ENCODE measurements around the gene ZBTB39.
A peak's percentile ranks its signal among the peaks of the same experiment; 100 is the strongest.
"Not testable (repeated sequence)": the region's sequence is repeated elsewhere in the genome, so short reads cannot be mapped to it uniquely, and the experiment has no call there.

The ZBTB39 gene, protein sequence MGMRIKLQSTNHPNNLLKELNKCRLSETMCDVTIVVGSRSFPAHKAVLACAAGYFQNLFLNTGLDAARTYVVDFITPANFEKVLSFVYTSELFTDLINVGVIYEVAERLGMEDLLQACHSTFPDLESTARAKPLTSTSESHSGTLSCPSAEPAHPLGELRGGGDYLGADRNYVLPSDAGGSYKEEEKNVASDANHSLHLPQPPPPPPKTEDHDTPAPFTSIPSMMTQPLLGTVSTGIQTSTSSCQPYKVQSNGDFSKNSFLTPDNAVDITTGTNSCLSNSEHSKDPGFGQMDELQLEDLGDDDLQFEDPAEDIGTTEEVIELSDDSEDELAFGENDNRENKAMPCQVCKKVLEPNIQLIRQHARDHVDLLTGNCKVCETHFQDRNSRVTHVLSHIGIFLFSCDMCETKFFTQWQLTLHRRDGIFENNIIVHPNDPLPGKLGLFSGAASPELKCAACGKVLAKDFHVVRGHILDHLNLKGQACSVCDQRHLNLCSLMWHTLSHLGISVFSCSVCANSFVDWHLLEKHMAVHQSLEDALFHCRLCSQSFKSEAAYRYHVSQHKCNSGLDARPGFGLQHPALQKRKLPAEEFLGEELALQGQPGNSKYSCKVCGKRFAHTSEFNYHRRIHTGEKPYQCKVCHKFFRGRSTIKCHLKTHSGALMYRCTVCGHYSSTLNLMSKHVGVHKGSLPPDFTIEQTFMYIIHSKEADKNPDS

GRCh38 chr12:57005980-57006808 lies at the start of gene ZBTB39:
Gene ZBTB39 (minus strand): TSS chr12:57006546. CDS start chr12:57004917, 1,629 bp downstream.
- H3K4me3 ChIP-seq (ENCODE audit: low read depth, low read length) = peak within 1 kb of the TSS; percentile 78

DNA sequence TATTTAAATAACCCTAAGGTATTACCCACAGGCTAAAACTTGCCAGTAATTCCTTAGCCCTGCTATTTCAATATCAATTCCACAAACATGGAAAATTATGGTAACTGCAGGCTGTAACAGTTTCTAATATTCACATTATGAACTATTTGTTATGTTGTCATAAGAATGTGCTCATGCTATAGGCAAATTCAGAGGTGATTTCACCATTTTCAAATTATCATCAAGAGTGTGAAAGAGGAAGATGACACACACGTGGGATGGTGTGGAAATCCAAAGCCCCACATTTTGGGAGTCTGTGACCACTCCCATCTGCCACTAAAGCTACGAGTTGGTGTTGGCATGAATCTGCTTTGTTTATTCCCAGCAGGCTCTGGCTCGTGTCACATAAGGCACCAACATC lies 49.5 kb upstream of the ZBTB39 start:
- H3K4me3 ChIP-seq (ENCODE audit: low read depth, low read length) = no peak overlapping the region

DNA sequence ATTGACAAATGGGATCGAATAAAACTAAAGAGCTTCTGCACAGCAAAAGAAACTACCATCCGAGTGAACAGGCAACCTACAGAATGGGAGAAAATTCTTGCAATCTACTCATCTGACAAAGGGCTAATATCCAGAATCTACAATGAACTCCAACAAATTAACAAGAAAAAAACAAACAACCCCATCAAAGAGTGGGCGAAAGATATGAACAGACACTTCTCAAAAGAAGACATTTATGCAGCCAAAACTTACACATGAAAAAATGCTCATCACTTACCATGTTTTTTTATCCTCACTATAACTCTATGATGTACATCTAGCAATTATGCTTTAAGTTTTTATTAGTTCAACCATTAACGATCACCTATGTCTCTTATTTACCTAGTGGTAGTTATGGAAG lies 47.6 kb upstream of the ZBTB39 start:
- not testable (repeated sequence) for H3K4me3 ChIP-seq (ENCODE audit: low read depth, low read length)

GRCh38 chr12:57053146-57053545 lies 46.8 kb upstream of the ZBTB39 start:
- not testable (repeated sequence) for H3K4me3 ChIP-seq (ENCODE audit: low read depth, low read length)

DNA sequence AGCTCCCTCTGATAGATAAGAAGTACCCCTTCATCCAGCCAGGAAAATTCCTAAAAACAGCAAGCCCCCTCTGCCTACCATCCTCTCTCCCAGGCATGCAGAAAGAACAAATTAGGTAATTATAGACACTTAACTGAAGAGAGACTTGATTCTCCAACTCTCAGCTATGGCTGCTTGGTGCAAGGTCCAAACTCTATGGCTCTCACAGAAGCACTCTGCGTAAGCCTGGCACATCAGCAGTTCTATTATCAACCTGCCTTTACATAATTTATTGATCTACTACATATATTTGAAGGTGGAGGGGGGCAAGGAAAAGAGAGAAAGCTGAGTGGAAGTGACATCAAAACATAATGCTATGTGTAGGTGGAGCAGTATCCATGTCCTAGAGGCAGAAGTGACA lies 44.7 kb upstream of the ZBTB39 start:
- no peak overlapping the region for H3K4me3 ChIP-seq (ENCODE audit: low read depth, low read length)

GRCh38 chr12:57049890-57050289 lies 43.5 kb upstream of the ZBTB39 start, which contains the start of gene MYO1A:
Gene MYO1A (minus strand): TSS chr12:57050129. CDS start chr12:57048323, 1,806 bp downstream.
- H3K4me3 ChIP-seq (ENCODE audit: low read depth, low read length) = no peak within 1 kb of the TSS

- H3K4me3 ChIP-seq (ENCODE audit: low read depth, low read length) = no peak overlapping the region
Observed at GRCh38 chr12:57049119-57049446, 42.7 kb upstream of the ZBTB39 start.

- H3K4me3 ChIP-seq (ENCODE audit: low read depth, low read length) = no peak overlapping the region
Observed at GRCh38 chr12:57048423-57049118, 42.2 kb upstream of the ZBTB39 start.

GRCh38 chr12:57047981-57048380 lies 41.6 kb upstream of the ZBTB39 start:
- H3K4me3 ChIP-seq (ENCODE audit: low read depth, low read length) = no peak overlapping the region

DNA sequence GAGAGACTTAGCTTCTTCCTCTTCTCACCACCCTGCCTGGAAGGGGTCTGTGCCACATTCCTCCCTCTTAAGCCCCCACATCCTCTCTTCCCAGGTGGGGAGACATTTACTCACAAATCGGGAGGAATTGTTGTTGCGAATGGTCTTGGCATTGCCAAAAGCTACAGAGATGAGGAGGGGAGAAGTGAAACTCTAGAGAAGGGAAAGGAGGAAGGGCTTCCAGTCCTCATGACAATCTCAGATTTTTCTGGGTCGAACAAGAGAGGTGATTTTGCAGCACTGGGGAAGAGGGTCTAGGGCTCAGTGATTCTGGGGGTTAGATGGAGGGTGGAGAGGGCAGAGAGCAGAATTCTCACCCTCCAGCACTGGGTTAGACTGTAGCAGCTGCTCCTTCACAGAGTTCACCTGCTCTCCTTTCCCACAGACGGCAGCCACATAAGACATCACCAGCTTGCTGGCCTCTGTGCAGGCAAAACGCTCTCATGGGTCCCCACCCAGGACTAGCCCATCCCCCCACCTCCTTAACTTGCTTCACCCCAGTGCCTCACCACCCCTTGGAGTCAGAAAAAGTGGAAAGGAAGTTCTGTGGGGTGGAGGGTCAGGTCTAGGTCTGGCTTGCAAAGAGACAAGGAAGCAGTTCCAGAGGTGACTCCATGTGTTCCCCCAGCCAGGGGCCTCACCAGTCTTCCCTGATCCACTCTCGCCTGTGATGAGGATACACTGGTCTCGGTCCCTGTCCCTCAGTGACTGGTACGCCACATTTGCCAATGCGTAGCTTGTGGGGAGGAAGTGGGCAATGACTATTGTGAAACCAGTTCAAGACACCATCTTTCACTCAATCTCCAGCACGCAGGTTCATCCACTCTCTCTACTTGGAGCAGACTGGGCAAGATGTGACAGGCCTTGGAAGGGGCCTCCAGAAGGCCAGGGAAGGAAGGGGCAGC lies 40.9 kb upstream of the ZBTB39 start:
- H3K4me3 ChIP-seq (ENCODE audit: low read depth, low read length) = no peak overlapping the region

- no peak overlapping the region for H3K4me3 ChIP-seq (ENCODE audit: low read depth, low read length)
Observed at GRCh38 chr12:57046086-57046791, 39.9 kb upstream of the ZBTB39 start.

- H3K4me3 ChIP-seq (ENCODE audit: low read depth, low read length) = no peak overlapping the region
Observed at GRCh38 chr12:57044889-57045288, 38.5 kb upstream of the ZBTB39 start.

GRCh38 chr12:57044468-57044867 lies 38.1 kb upstream of the ZBTB39 start:
- H3K4me3 ChIP-seq (ENCODE audit: low read depth, low read length) = no peak overlapping the region

DNA sequence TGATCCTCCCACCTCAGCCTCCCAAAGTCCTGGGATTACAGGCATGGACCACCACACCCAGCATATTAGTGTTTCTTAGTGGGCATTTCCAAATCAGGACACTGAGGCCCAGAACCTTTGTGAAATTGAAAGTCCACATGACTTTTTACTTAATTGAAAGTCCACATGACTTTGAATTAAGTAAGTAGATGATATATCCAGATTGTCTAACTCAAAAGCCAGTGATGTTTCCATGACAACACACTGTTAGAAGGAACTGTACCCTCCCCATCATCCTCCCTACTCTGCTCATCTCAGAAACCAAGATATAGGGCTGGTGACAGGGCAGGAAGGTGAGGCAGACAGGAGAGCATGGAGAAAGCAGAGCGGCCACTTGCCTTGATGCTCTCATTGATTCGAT lies 36.3 kb upstream of the ZBTB39 start:
- H3K4me3 ChIP-seq (ENCODE audit: low read depth, low read length) = no peak overlapping the region

GRCh38 chr12:57040750-57041149 lies 34.4 kb upstream of the ZBTB39 start:
- no peak overlapping the region for H3K4me3 ChIP-seq (ENCODE audit: low read depth, low read length)

DNA sequence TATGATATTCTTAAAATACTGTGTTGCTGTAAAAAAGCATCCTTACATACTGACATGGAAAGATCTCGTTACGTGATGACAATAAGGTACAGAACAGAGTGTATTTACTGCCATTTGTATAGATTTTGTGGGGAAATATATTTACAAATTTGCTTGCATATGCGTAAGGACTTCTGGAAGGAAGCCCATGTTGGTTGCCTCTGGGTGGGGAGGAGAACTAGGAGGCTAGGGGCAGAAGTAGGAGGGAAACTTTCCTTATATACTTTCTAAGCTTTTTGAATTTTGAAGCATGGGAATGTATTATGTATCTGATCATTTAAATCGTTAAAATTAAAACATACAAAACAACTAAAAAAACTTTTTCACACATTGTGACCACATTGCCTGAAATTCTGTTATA lies 33.9 kb upstream of the ZBTB39 start:
- no peak overlapping the region for H3K4me3 ChIP-seq (ENCODE audit: low read depth, low read length)

- H3K4me3 ChIP-seq (ENCODE audit: low read depth, low read length) = no peak overlapping the region
Observed at GRCh38 chr12:57039016-57039798, 32.9 kb upstream of the ZBTB39 start.

DNA sequence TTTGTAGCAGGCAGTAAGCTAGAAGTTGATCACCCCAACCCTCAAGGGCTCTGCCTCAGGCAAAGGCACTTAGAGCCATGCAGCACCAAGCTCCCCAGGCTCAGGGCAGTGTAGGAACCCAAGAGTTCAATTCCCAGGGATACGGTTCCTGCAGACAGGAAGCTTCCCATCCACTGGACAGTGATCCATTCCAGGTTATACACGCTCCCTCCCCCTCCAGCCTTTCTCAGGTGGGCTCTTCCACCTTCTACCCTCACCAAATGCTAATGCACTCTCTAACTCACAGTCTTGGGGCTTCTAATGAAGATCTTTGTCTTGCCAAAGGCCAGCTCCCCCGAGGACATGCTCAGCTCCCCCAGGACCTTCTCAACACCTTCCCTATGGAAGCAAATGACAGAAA lies 30.9 kb upstream of the ZBTB39 start:
- H3K4me3 ChIP-seq (ENCODE audit: low read depth, low read length) = no peak overlapping the region

All from iPS-11a (cell line).